Mesenchymal stem cell (in vitro differentiated cells and primary cell): ENCODE results near the gene IAPP.
A peak's percentile ranks its signal among the peaks of the same experiment; 100 is the strongest.

ENCODE experiments used
- DNase-seq: peaks from one replicate; pipeline ENCODE4 v3.0.0-alpha.2; 2013
- H2AFZ ChIP-seq: one replicate; pipeline ENCODE4 v1.6.1; 2013; ENCODE audit warnings: low read depth, mild to moderate bottlenecking, control low read depth, inconsistent platforms, low read length, moderate library complexity
- H2AK5ac ChIP-seq: 2 replicates; pipeline ENCODE4 v1.6.1; 2013; ENCODE audit warnings: low read length, moderate library complexity, mild to moderate bottlenecking, inconsistent platforms; ENCODE audit not compliant: severe bottlenecking
- H2BK120ac ChIP-seq: one replicate; pipeline ENCODE4 v1.6.1; 2013; ENCODE audit warnings: low read depth, mild to moderate bottlenecking, inconsistent platforms, low read length, moderate library complexity
- H2BK12ac ChIP-seq, 2 experiments: one replicate each; pipeline ENCODE4 v1.6.1; 2013; ENCODE audit warnings: inconsistent platforms in 2 of 2, low read length in 2 of 2, mild to moderate bottlenecking in 2 of 2, moderate library complexity in 2 of 2, control low read depth in 1 of 2
- H2BK15ac ChIP-seq: one replicate; pipeline ENCODE4 v1.6.1; 2013; ENCODE audit warnings: mild to moderate bottlenecking, low read depth, inconsistent platforms; ENCODE audit not compliant: poor library complexity, severe bottlenecking
- H2BK5ac ChIP-seq: 2 replicates; pipeline ENCODE4 v1.6.1; 2013; ENCODE audit warnings: low read depth, mild to moderate bottlenecking, low read length, control low read depth, inconsistent platforms; ENCODE audit not compliant: poor library complexity, severe bottlenecking
- H3K14ac ChIP-seq, 2 experiments: one replicate each; pipeline ENCODE4 v1.6.1; 2013; ENCODE audit warnings: inconsistent platforms in 2 of 2, low read length in 2 of 2, control low read depth in 1 of 2, mild to moderate bottlenecking in 1 of 2, moderate library complexity in 1 of 2
- H3K18ac ChIP-seq, 2 experiments: one replicate each; pipeline ENCODE4 v1.6.1; 2013; ENCODE audit warnings: inconsistent platforms in 2 of 2, low read length in 2 of 2, control low read depth in 1 of 2, low read depth in 1 of 2, mild to moderate bottlenecking in 1 of 2
- H3K23ac ChIP-seq, 2 experiments: one replicate each; pipeline ENCODE4 v1.6.1; 2013; ENCODE audit warnings: inconsistent platforms in 2 of 2, low read length in 2 of 2, mild to moderate bottlenecking in 2 of 2, moderate library complexity in 2 of 2, control low read depth in 1 of 2
- H3K27ac ChIP-seq: 2 replicates; pipeline ENCODE4 v1.5.1; 2013; ENCODE audit warnings: mild to moderate bottlenecking, moderate library complexity, low read length, control low read depth, inconsistent platforms; ENCODE audit not compliant: poor library complexity, severe bottlenecking
- H3K27me3 ChIP-seq, 2 experiments: 2 replicates each; pipeline versions ENCODE4 v1.6.1 to v1.7.0; 2013; ENCODE audit warnings: low read length in 2 of 2, mild to moderate bottlenecking in 2 of 2, moderate library complexity in 2 of 2, control low read depth in 1 of 2, inconsistent platforms in 1 of 2; ENCODE audit not compliant: control insufficient read depth in 1 of 2, insufficient read depth in 1 of 2
- H3K36me3 ChIP-seq, 2 experiments: 2 replicates each; pipeline versions ENCODE4 v1.6.1 to v1.7.0; 2013; ENCODE audit warnings: low read length in 2 of 2, control low read depth in 1 of 2, inconsistent platforms in 1 of 2, low read depth in 1 of 2, mild to moderate bottlenecking in 1 of 2; ENCODE audit not compliant: insufficient read depth in 2 of 2, control insufficient read depth in 1 of 2
- H3K4ac ChIP-seq, 2 experiments: one replicate each; pipeline ENCODE4 v1.6.1; 2013; ENCODE audit warnings: inconsistent platforms in 2 of 2, low read length in 2 of 2, mild to moderate bottlenecking in 2 of 2, moderate library complexity in 2 of 2, control low read depth in 1 of 2, low read depth in 1 of 2
- H3K4me1 ChIP-seq: 2 replicates; pipeline ENCODE4 v1.6.1; 2013; ENCODE audit warnings: low read depth, low read length, control low read depth; ENCODE audit not compliant: control insufficient read depth, insufficient read depth
- H3K4me2 ChIP-seq: 2 replicates; pipeline ENCODE4 v1.6.1; 2013; ENCODE audit warnings: low read length, mild to moderate bottlenecking, inconsistent platforms; ENCODE audit not compliant: poor library complexity, severe bottlenecking
- H3K4me3 ChIP-seq, 2 experiments: 2 replicates each; pipeline versions ENCODE4 v1.5.1 to v1.7.0; 2013; ENCODE audit warnings: low read length in 2 of 2, mild to moderate bottlenecking in 2 of 2, control low read depth in 1 of 2, low read depth in 1 of 2; ENCODE audit not compliant: insufficient read depth in 1 of 2
- H3K79me1 ChIP-seq: replicated peaks from 2 replicates; pipeline ENCODE4 v1.6.1; 2013; ENCODE audit warnings: mild to moderate bottlenecking, control low read depth, low read length, inconsistent platforms; ENCODE audit not compliant: poor library complexity, severe bottlenecking
- H3K9ac ChIP-seq: 2 replicates; pipeline ENCODE4 v1.7.0; 2013; ENCODE audit warnings: mild to moderate bottlenecking, low read length, moderate library complexity
- H3K9me3 ChIP-seq: 2 replicates; pipeline ENCODE4 v1.7.0; 2013; ENCODE audit warnings: mild to moderate bottlenecking, low read length; ENCODE audit not compliant: control insufficient read depth
- H4K8ac ChIP-seq: one replicate; pipeline ENCODE4 v1.6.1; 2013; ENCODE audit warnings: inconsistent platforms, mild to moderate bottlenecking, low read length, moderate library complexity
- H4K91ac ChIP-seq: one replicate; pipeline ENCODE4 v1.6.1; 2013; ENCODE audit warnings: mild to moderate bottlenecking, low read length, inconsistent platforms
- WGBS: methylation state at CpG from one replicate; pipeline ENCODE4 v1.1.7; 2013; ENCODE audit warnings: mixed read lengths; 5-methylcytosine and 5-hydroxymethylcytosine counted together

IAPP gene

DNA sequence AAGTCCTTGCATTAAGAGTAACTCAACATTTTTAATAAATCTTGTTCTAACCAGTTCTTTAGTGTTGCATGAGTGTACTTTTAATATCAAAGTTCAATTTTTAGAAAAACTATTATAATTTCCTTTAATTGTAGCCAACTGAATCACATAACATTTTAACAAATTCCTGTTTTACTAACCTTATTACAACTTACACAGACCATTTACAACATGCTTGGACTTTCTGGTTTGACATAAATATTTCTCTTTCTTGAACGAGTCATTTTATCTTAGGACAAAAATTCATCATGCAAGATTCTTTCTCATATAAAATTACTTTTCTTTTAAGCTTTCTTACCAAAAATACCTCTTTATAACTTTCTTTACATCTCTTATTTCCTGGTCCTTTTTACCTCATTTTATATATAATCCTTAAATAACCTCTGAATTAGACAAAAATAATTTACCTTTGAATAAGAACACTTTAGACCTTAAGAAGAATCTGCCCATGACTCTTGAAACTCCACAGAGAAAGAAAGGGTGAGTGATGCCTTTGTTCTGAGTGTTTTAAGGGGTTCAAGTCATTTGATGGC is 41.9 kb upstream of the IAPP start:
- Histone ChIP-seq H2AFZ (no peak overlapping the region), H2AK5ac (no peak overlapping the region), H3K14ac (no peak overlapping the region), H3K27ac (no peak overlapping the region), H2BK5ac (no peak overlapping the region), H3K27me3 (no peaks in the 10 kb centered on the region), H3K18ac (no peak overlapping the region), H3K4me2 (no peak overlapping the region), H3K9ac (no peak overlapping the region), H3K79me1 (no peaks in the 10 kb centered on the region), H2BK12ac (no peak overlapping the region), H3K4me3 (no peak overlapping the region), H3K4ac (no peak overlapping the region), H4K8ac (no peak overlapping the region), H2BK15ac (no peak overlapping the region), H3K9me3 (peaks cover 39% of the 10 kb centered on the region), H3K4me1 (no peaks in the 10 kb centered on the region), H3K23ac (no peak overlapping the region), H2BK120ac (no peak overlapping the region), H3K36me3 (no peaks in the 10 kb centered on the region), H4K91ac (no peak overlapping the region)
- 89% methylated on average over 1 of the region's 1 CpG for WGBS
- DNase-seq, result peak; percentile 5

DNA sequence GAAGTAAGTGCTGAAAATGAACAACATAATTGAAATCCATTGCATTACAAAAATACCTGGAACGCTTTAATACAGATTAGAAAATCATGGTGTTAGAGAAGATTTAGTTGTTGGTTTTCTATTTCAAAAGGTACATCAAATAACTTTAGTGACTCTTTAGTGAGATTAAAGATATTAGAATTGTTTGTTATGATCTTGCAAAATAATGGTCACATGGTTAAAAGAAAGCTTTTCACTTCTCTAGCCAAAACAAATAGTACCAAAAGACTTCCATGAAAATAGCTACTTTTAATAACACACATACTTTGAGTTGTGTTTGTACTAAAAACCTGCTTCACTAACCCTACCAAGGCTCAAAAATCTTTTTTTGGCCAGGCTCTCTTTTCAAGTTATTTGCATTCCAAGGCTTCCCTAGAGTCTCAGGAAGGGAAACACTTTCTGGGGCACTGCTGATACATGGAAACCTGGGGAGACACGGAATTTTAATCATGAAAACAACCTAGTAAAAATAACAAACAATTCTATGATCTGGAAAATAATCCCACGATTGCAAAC is 37.9 kb upstream of the IAPP start, which contains the start of gene SLCO1A2:
TSS of gene SLCO1A2 (minus strand) at position 147 of the 555 bp plus-strand sequence. CDS start 270 bp downstream, outside the sequence.
- no peak within 1 kb of the TSS for H4K8ac ChIP-seq
- H2AFZ ChIP-seq, result no peak within 1 kb of the TSS
- H4K91ac ChIP-seq, result no peak within 1 kb of the TSS
- H2BK120ac ChIP-seq, result no peak within 1 kb of the TSS
- no peaks in the 10 kb centered on the region for H3K36me3 ChIP-seq
- H3K4me1 ChIP-seq, result no peaks in the 10 kb centered on the region
- 100% methylated on average over 1 of the region's 3 CpGs for WGBS
- no peak within 1 kb of the TSS for H3K27ac ChIP-seq
- no peak within 1 kb of the TSS for H2BK5ac ChIP-seq
- no peak within 1 kb of the TSS for H3K9ac ChIP-seq
- no peak for DNase-seq
- H3K4me3 ChIP-seq, result no peak within 1 kb of the TSS
- no peak within 1 kb of the TSS for H3K18ac ChIP-seq
- no peak within 1 kb of the TSS for H2AK5ac ChIP-seq
- no peak within 1 kb of the TSS for H3K23ac ChIP-seq
- no peak within 1 kb of the TSS for H3K4me2 ChIP-seq
- peaks cover 25% of the 10 kb centered on the region for H3K9me3 ChIP-seq
- no peak within 1 kb of the TSS for H3K4ac ChIP-seq
- H3K14ac ChIP-seq, result no peak within 1 kb of the TSS
- no peaks in the 10 kb centered on the region for H3K79me1 ChIP-seq
- no peak within 1 kb of the TSS for H2BK15ac ChIP-seq
- no peaks in the 10 kb centered on the region for H3K27me3 ChIP-seq
- no peak within 1 kb of the TSS for H2BK12ac ChIP-seq

DNA sequence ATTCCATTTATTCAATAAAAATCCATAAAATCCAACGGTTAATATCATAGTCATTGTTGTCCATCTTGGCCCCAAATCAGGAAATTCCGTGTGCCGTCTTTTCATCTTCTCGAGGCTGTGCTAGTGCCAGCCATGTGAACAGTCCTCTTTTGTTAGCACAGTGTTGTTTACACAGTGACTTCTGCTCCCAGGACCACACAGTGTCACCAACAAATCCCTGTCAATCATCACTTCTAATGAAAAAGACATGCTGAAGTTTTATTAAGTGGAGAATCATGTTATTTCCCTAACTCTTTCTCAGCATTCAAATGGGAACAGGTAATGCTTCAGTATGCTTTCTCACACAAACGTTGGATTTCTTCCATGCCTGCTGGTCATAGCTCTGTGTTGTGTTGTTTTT is 36.0 kb upstream of the IAPP start:
- no peak overlapping the region for H2BK5ac ChIP-seq
- H3K9me3 ChIP-seq, result peaks cover 13% of the 10 kb centered on the region
- no peaks in the 10 kb centered on the region for H3K27me3 ChIP-seq
- DNase-seq, result no peak
- H4K8ac ChIP-seq, result no peak overlapping the region
- H3K4me2 ChIP-seq, result no peak overlapping the region
- H3K4me3 ChIP-seq, result no peak overlapping the region
- H3K79me1 ChIP-seq, result no peaks in the 10 kb centered on the region
- no peak overlapping the region for H3K9ac ChIP-seq
- H2AK5ac ChIP-seq, result no peak overlapping the region
- H4K91ac ChIP-seq, result no peak overlapping the region
- H2BK12ac ChIP-seq, result no peak overlapping the region
- no peak overlapping the region for H3K18ac ChIP-seq
- H2AFZ ChIP-seq, result no peak overlapping the region
- H3K27ac ChIP-seq, result no peak overlapping the region
- H3K36me3 ChIP-seq, result no peaks in the 10 kb centered on the region
- no peak overlapping the region for H3K14ac ChIP-seq
- no peak overlapping the region for H3K23ac ChIP-seq
- H3K4ac ChIP-seq, result no peak overlapping the region
- H2BK120ac ChIP-seq, result no peak overlapping the region
- 86% methylated on average over 4 of the region's 5 CpGs for WGBS
- H2BK15ac ChIP-seq, result no peak overlapping the region
- no peaks in the 10 kb centered on the region for H3K4me1 ChIP-seq

DNA sequence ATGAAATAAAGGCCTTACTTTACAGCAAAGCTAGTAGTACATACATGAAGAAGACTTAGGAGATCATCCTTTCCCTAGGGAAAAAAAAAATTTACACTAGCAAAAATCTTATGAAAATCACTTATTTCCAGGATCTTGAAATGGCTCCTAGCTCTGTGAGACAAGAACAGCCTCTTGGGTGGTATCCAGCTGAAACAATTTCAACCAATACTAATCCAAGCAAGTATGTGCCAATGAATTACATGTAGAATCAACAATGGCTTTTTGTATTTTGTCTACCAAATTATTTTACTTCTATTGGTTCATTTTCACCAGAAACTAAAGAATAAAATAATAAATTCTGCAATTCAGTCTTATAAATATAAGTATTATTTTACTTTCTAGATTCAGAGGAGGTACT is 35.2 kb upstream of the IAPP start:
- Histone ChIP-seq H3K4me1 (no peaks in the 10 kb centered on the region), H3K23ac (no peak overlapping the region), H2BK5ac (no peak overlapping the region), H3K79me1 (no peaks in the 10 kb centered on the region), H3K4me3 (no peak overlapping the region), H4K8ac (no peak overlapping the region), H3K18ac (no peak overlapping the region), H2BK15ac (no peak overlapping the region), H2AK5ac (no peak overlapping the region), H2BK120ac (no peak overlapping the region), H3K27ac (no peak overlapping the region), H3K9me3 (peaks cover 6% of the 10 kb centered on the region), H3K36me3 (no peaks in the 10 kb centered on the region), H2AFZ (no peak overlapping the region), H3K4me2 (no peak overlapping the region), H3K4ac (no peak overlapping the region), H4K91ac (no peak overlapping the region), H2BK12ac (no peak overlapping the region), H3K27me3 (no peaks in the 10 kb centered on the region), H3K9ac (no peak overlapping the region), H3K14ac (no peak overlapping the region)
- no peak for DNase-seq
